CD4-positive, alpha-beta T cell treated with Interleukin-4 for 4 hours (primary cell): Measurements from ENCODE around the gene PTER.

Experiments used
- DNase-seq: peaks from one replicate; pipeline ENCODE4 v3.0.0-alpha.2; 2020

PTER gene

DNA sequence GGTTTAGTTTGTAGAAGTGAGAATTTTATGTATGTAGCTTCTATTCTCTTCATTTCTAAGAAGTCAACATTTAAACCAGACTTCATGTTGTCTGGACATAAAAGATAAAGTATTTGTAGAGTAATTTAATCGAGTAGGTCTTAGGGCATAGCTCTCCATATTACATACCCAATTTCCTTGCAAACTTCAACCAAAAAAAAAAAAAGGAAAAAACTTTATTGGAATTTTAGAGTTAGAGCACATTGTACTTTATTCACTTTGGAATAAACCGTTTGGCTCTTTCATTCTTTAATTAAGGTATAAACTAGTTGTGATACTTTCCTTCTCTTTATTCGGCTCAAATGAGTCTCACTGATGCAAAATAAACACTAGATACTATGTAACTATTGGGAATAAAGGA is 36.0 kb downstream of the PTER start:
- DNase-seq, result no peak

DNA sequence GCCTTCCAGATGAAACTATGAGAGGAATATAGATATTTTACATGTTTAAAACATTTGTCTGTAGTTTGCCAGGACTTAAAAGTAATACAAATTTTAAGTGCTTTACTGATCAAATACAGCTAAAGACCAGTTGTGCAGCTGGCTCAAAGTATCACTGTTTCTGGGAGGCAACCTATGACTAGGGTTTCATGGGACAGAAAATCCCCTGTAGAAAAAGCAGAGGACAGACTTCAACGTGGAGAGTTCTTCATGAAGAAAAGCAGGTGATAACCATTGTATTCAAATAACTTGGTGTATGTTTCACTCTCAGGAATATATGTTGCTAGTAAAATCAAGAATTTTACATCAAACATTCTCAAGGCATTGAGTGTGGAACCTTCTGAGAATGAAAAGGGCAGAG is 40.9 kb downstream of the PTER start:
- no peak for DNase-seq

DNA sequence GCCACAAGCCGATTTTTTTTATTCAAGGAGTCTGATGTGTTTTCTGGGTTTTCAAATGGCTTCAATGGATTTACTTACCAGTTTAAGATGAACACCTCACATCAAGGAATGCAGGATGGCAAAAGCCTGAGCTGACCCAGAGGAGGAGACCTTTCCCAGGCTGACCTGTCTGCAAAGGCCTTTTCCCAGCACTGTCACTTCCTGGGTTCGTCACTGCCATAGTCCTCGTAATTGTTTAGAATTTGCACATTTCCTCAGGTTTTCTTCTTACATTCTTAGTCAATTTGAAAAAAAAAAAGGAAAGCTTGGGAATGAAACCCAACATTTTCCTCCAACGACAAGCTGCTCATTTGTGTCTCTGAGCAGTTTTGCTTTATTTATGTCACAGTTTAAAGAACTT is 42.0 kb downstream of the PTER start:
- DNase-seq, result no peak

DNA sequence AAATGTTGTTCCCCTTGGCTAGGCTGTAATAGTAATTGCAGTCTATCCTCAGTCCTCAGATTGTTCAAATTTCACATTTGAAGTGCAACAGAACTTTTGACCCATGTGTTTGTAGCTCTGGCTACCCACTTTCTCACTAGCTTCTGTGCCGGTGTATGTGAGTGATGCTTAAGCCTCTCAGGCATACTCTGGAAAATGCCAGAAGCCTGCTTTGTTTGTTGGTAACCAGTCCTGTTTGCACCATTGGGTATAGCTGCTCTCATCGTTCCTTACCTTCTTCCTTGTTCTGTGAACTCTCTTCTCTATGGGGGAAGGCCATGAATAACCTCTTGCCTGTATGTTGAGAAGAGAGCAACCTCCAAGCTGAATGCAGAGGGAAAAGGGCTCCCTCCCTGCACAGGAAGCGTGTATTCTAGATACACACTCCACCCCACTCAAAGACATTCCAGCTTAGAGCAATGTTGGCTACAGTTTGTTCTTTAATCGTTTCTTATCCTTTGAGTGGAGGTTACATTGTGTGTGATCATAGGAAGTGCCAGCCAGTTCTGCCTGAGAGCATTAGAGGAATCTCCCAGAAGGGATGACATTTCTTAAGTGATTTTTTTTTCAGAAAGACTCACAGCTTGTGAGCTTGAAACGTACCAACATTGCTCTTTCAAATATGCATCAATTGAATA is 44.4 kb downstream of the PTER start:
- no peak for DNase-seq

DNA sequence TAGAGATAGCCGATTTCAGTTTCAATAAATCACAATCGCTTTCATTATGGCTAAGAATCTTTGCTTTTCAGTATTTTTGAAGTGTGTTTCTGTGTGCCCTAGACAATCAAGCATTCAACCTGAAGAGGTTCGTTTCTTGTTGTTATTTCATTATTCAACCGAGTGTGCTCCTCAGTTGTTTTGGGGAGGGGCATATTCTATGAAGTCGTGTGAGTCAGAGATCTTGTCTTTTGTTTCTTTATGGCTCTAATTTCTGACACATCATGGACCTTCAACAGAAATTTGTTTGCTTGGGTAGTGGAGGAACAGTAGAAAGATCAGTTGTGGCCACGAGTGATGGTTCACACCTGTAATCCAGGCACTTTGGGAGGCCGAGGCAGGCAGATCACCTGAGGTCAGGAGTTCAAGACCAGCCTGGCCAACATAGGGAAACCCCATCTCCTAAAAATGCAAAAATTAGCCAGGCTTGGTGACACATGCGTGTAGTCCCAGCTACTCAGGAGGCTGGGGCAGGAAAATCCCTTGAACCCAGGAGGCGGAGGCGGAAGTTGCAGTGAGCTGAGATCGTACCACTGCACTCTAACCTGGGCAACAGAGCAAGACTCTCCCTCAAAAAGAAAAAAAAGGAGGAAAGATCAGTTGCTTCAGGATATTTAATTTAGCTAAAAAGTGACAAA is 46.6 kb downstream of the PTER start:
- DNase-seq, result no peak

DNA sequence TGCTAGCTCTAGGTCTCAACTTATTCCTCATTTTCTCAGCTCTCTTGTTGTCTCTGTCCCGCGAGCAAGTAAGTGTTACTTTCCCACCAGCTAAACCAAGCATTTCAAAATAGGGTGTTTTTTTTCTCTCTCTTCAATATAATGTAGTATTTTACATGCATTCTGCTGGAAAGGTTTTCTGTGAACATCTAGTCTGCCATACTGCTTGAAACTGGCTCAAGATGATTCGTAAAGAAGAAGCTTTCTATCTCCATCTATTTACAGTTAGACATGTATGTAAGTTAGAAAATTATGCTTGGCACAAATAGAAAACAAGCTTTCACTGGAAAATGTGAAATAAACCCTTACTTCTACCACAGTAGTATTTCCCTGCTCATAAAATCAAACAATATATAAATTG is 53.7 kb downstream of the PTER start:
- no peak for DNase-seq

DNA sequence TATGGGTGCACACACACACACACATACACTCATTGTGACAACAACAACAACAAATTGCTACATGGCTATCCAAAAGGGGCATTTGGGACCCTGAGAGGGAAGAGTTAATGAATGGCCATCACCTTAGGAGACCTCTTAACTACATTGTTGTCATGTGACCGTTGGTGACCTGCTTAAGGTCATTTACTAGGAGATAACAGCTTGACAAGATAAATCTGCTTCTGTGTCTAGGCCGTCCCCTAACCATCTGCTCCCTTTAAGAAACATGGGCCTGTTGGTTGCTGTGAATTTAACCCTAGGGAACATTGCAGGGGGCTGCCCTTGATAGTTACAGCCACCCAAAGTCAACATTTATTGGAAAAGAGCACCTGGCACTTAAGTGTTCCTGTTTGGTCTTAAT is 55.1 kb downstream of the PTER start:
- DNase-seq, result no peak

DNA sequence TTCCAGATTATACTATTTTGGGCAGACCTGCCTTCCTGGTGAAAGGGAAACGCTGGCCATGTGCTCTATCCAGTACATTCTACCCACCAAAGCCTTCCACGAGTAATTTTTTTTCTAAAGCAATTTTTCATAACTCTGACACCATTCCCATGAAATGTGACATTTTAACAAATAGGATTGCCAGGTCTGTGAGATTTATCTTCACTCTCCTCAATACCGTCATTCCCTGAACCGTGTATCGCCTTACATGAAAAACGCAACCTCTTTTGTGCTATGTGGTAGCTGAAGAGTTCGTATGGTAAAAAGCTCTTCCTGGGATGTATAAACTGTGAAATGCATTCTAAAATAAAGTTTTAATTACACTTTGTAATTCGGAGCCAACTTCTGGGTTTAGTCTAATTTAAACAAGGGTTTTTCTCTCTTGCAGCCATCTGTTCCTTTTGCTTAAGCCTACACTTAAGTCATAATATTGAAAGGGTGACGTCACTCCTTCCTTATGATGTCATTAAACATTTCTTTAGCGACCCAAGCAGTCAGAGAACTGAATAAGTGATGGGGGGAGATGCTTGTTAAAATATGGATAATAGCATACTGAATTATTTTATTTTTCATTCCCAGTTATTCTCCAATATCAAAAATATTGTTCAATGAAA is 57.2 kb downstream of the PTER start:
- no peak for DNase-seq

DNA sequence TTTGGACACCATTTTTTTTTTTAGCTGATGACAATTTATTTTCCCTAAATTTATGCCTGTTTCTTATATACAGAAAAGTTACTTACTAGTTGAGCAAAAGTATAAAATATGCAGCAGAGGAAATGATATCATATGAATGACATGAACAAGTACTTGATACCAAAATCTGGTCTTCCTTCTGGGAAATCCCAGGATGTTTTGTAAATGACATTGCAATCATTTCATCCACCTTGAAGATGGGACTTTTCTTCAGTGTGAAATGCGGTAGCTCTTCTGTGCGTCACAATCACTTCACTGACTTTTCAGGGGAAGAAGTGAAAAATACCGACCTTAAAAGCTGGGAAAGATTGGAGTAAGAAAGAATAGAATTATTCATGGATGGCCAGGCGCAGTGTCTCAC is 61.1 kb downstream of the PTER start:
- no peak for DNase-seq

DNA sequence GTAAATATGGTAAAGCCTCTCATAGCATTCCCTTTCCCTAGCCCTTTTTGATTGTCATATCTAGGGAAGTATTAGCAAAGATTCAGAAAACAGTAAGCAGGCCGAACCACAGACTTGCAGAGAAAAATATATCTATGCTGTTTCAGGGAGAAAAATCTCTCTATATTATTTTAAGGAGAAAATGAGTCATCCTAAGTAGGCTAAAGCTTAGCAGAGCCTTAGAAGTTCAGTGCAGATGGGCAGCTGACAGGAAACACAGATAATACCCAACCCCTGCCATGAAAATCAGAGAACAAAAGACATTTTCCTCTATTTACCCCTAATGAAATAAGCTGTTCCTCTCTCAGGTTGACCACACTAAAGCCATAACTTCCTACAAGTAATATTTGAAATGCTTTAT is 68.4 kb downstream of the PTER start:
- no peak for DNase-seq

DNA sequence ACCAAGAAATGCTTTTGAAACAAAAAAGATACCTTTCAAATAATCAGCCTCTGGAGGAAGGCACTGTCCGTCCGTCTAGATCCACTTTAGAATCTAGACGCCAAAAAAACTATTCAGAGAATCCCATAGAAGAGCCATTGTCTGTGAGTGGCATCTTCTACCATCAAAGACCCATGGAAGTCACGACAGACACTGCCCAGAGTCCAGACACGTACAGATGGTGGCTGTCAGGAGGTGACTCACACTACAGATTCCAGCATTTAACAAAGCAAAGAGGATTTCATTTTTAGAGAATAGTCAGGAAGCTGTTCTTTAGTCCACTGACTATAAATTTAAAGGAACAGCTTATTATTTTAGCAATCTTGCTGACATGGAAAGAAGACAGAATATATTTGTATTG is 73.2 kb downstream of the PTER start:
- no peak for DNase-seq

DNA sequence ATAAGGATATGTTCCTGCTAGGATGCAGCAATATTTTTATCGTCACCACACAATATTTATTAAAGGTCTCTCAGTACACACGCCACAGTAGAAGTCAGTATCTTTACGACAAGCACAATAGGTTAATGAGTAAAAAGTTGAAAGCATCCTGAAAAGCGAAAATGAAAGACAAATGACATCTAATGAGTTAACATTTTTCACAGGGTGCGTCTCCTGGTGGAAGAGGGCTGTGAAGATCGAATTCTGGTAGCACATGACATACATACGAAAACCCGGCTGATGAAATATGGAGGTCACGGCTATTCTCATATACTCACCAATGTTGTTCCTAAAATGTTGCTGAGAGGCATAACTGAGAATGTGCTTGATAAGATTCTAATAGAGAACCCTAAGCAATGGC is 74.0 kb downstream of the PTER start:
- no peak for DNase-seq

DNA sequence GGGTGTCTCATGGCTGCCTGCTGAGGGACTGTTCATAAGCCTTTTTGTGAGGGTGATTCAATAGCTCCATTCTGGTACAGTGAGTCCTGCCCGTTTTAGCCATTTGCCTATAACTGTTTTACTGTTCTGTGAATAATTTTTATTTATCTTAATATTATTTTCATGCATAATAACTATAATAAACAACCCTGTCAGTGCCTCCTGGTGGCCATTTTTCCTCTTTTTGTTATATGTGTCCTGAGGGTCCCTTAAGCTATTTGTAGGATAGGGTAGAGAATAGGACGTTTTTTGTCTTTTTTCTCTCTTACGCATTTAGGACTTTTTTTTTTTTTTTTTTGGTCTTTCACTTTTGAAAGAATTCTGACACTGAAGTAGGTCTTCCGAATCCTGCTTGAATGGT is 82.0 kb downstream of the PTER start:
- no peak for DNase-seq

DNA sequence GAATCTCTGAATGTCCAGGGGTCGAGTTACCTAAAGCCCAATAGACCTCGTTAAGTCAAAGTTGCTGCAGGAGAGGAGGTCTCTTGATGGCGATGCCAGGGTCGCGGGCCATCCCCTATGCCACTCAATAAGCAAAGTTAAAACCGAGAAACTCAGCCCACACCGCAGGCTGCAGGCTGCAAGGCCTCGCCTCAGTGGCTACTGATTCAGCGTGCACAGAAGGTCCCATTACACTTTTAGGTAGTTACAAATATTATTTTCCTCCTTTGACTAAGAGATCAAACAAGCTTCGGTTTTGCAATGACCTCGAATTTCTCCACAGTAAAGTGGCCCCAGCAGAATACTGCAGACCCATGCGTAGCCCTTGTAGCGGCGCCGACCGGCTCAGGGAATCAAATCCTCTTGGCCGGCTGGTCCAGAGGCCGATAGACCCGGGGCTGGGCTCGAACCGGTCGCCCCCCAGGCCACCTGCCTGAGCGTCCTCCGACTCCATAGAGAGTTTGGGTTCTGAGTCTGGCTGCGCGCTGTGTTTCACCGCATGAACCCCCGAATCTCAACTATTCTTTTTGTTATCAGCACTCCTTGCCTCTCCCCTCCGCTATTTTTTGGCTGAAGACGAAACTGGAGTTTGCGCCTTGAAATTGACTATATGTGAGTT is 82.6 kb downstream of the PTER start:
- no peak for DNase-seq

DNA sequence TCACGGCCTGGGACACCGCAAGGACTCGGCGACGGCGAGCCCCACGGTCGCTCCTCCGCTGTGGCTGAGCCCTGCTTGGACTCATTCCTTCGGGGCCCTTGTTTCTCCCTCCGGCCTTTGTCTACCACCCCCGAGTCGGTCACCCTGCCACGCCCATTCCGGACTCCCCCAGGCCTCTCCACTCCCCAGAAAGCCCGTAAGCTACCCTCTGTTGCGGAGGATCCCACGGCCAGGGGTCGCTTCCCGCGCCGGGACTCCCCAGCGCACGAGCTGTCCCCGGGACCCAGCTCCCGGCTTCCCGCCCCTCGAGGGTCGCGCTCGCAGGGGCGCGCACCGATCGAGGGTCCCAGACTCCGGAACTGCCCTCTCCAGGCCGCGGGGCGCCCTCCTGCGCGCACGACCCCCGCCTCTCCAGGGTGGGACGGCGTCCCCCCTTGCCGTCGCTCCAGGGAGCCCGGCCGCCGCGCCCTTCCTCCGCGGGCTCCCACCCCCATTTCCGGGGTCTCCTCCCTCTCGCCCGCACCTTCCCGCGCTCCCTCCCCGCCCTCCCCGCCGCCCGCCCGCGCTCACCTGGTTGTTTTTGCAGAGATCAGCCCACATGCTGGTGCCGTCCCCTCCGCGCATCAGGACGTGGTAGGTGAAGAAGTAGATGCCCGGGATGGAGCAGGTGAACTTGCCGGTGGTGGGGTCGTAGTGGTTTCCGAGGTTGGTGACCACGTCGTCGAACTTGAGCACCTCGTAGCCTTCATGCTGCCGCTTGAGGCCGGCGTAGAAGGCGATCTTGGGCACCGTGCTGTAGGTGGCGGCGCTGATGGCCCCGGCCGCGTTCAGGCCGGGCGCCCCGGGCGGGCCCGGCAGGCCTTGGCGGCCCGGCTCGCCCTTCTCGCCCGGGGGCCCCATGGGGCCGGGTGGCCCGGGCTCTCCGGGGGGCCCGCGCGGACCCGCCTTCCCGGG is 83.4 kb downstream of the PTER start:
- DNase-seq, result no peak

DNA sequence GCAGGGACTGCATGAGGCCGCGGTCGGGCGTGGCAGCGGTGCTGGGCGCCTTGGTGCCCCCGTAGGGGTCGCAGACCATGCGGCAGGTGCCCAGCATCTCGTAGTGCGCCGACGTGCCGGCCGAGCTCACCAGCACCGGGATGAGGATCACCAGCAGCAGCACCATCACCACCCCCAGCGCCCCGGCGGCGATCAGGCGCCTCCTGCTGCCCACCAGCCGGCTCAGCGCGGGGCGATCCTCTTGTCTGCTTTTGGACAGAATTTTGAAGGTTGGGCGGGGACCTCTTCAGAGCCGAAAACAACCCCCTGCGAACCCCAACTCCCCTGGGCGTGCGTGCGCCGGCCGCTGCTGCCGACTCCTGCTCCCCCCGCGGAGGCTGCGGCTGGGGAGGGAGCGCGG is 84.1 kb downstream of the PTER start:
- no peak for DNase-seq

DNA sequence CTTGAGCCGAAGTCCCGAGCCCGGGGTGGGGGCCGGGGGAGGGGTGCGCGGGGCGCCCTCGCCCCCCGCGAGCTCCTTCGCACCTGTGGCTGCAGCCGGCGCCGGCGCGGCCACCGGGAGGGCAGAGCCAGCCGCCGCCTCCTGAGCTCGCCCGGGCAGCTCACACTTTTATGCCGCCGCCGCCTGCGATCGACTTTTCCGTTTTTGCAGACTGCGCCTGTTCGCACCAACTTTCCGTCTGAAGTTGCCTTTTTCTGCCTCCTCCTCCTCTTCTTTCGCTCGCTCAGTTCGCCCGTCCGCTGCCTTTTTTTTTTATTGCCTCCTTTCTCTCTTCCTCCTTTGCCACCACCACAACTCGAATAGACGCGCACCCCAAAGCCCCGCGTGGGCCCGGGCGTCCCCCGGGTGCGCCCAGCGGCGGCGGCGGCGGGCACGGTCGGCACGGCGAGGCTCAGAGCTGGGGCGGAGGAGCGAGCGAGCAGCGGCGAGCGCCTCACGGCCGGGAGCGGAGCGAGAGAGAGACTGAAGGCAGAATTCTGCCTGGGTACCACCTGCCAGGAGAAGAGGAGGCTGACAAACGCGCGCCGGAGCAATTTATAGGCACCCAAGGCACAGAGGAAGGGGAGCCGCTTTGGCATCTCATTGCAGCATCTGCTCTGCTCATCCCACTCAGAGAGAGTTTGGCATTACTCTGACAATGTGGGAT is 84.7 kb downstream of the PTER start, which contains the start of gene C1QL3:
Gene C1QL3, minus strand, starts transcription at position 569 of the 706 bp plus-strand sequence. CDS start 814 bp downstream, outside the sequence.
- no peak for DNase-seq

DNA sequence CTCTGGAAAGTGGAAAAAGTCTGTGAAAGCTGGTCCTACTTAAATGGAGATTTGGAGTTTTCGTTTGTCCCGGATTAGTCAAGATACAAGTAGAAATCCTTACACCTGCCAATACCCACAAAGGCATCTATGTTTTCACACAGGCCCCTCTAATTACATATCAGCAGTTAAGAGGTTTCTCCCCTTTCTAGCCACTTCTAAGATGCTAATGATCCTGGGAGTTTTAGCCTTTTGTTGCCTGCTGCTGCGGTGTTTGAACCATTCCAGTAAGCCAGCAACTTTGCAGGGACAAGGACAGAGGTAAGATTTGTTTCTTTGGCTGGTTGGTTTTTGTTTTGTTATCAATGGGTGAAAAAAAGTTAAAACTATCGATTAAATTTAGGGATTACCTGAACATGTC is 90.6 kb downstream of the PTER start:
- DNase-seq, result no peak

DNA sequence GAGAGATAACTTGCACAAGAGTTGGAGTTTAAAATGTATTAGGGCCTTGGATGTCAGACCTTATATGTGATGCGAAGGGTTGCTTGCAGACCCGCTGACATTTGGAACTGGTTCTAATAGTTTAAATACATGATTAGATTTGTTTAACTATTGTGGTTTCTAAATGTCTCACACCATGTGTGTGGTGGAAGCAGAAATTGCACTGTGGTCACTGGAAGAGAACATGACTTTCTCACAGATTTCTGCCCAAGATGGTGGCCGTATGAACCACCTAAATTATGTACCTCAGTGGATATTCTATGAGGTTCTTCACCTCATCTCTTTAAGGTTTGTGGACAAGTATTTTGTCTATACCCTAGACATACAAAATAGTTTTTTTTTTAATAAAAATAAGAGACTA is 93.0 kb downstream of the PTER start:
- no peak for DNase-seq

DNA sequence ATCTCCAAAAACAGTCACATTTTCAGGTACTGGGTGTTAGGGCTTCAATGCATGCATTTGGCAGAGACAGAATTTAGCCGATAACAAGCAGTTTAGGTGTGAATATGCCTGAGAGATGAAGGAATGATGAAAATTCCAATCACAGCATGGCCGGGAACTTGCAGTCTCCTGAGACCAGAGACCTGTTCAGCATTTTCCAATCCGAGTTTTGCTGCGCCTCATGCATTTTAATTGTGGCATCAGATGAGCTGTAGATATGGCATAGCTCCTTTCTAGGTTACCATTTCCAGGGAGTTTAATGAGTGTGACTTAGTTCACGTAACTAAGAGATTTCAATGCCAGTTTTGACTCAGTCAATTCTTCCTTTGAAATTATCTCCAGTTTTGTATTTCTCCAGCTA is 99.3 kb downstream of the PTER start:
- DNase-seq, result no peak

DNA sequence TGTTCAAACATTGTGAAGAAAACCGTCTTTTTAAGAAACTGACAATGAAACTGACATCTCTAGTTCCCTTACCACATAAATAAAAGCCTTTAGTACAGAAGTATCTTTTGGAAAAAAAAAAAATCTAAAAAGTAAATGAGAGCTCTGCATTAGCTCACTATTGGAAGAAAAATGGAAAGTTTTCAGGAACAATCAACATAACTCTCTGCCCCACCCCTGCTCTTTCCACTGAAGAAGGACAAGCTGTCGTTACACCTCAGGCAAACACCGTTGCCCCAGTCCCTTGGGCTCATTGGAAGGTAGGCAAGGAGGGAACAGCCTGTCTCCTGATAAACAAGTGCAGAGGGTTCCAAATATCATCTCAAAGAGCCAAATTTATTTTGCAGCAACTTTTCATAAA is 107.3 kb downstream of the PTER start:
- no peak for DNase-seq

DNA sequence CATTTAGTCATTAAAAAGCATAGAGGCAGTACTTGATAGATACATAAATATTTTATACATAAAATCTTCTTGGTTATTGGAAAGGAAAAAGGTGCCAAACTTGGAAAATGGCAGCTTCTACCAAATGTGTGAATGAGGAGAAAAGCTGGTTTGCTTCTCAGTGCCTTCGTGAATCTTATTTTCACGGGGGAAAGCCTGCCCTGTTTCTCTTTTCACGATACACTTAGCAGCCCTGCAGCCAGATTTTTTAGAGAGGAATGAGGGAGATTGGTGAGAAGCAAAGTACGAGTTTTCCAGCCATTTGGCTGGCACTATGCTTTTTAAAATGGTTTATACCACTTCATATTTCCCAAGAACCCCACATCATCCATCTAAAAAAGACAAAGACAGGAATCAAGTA is 107.8 kb downstream of the PTER start:
- DNase-seq, result no peak
